HG02970 (cell line): Measurements from ENCODE around the gene ADAMTS17.

Source experiments
- ATAC-seq: cut with Tn5 transposase; IDR thresholded peaks from one replicate; pipeline ENCODE4 v1.9.1; 2021; ENCODE audit warnings: mild to moderate bottlenecking, moderate library complexity, moderate number of reproducible peaks; ENCODE audit not compliant: unreplicated experiment, low FRiP score

The ADAMTS17 gene

DNA sequence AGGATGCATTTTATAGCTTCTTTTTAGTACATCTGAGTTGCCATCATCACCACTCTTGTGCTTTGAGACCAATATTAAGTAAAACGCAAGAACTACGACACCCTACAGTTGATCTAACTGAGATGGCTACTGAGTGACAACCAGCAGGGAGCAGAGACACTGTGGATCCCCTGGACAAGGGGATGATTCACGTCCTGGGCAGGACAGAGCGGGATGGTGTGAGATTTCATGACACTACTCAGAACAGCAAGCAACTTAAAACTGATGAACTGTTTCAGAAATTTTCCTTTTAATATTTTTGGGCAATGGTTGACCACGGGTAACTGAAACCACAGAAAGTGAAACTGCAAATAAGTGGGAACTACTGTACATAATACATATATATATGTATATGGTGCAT is 299.2 kb downstream of the ADAMTS17 start:
- no peak for ATAC-seq

DNA sequence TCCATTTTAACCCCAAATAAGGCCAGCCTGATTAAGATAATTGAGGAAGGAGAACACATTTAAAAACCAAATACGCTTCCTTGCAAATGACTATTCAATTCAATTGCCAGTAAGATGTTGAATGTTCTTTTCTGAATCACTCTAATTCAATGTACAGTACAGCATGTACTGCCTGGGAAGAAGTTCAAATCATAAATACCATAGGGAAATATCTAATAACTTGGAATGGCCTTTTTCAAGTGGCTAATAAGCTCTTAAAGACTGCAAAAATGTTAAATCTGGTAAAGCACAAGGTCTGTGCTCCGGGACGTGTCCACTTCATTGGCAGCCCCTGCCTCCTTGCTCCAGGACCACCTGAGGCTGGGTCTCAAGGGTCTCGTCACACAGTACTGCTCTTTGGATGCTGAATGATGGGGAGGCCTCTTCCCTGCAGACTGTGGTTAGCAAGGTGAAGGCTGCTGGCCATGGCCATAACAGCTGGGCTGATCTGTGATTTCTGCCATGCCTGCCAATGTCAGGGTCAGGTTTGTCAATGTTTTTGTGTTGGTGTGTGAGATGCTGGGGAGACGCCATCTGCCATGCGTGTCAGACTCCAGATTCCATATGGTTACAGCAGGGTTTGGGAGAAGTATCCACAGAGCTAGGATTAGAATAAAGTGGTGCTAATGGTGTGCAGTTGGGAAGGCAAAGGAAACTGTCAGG is 300.5 kb downstream of the ADAMTS17 start:
- no peak for ATAC-seq

DNA sequence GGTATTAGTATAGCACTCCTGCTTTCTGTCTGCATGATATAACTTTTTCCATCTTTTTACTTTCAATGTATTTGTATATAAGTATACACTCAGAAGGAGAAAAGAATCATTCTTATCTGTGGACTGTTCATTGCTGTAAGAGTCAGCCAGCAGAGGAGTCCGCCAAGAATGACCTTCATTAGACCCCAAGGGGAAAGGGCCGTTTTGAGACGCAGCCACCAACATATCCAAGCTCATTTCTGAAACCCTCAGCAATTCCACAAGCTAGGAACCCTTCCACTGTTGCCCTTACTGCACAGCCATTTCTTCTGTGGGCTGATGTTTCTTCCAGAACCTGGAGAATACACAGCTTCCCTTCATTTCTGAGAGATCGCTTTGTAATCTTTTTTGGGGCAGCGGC is 301.8 kb downstream of the ADAMTS17 start:
- ATAC-seq, result no peak

DNA sequence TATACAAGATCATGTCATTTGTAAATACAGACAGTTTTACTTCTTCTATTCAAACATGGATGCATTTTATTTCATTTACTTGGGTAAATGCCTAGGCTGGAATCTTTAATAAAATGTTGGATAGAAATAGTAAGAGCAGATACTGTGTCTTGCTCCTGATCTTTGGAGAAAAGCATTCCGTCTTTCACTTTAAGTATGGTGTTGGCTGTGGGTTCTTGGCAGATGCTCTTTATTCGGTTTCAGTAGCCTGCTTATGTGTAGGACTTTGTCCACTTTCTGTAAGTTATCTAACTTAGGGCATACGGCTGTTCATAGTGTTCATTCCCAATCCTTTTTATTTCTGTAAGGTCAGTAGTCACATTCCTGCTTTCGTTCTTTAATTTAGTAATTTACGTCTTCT is 303.0 kb downstream of the ADAMTS17 start:
- ATAC-seq, result no peak

DNA sequence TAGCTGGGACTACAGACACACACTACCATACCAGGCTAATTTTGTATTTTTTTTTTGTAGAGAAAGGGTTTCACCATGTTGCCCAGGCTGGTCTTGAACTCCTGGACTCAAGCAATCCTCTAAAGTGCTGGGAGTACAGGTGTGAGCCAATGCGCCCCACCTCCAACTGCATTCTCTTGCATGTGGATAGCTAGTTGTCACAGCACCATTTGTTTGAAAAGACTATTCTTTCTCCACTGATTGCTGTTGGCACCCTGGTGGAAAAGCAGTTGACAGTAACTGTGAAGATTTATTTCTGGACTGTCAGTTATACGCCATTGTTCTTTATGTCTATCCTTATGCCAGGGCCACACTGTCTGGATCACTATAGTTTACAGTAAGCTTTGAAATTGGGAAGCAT is 303.9 kb downstream of the ADAMTS17 start:
- ATAC-seq, result no peak

DNA sequence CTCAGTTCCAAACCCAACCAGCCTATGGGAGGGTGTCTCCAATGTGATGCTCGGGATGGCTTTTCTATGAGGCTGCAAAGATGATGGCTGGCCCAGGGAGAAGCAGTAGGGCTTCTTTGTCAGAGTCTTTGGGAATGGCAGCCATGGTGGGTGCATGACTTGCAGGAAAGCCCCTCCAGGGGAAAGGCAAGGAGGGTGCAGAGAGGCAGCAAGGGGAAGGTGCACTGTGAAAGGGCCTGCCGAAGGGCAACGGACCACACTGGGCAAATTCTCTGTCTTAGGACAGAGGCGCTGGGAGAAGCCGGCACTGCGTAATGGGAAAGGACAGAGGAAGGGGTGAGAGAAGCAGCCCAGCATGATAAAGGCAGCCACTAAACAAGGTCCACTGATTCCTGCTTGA is 305.8 kb downstream of the ADAMTS17 start:
- no peak for ATAC-seq

DNA sequence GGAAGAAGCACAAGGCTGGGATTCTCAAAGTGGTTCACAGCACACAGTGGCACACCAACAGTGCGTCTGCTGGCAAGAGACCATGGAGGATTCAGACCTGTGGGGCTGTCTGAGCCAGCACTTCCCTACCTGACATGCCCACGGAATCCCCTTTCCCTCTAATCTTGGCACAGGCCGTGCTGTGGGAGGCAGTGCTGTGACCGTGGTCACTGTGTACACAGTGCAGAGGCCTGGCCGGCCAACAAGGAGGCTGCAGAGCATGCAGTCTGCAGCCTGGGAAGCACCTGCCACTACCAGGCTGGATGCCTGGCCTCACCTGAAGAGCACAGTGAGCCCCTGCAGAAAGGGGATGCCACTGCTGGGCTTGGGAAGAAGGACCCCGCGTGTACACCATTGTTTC is 307.6 kb downstream of the ADAMTS17 start:
- ATAC-seq, result no peak

DNA sequence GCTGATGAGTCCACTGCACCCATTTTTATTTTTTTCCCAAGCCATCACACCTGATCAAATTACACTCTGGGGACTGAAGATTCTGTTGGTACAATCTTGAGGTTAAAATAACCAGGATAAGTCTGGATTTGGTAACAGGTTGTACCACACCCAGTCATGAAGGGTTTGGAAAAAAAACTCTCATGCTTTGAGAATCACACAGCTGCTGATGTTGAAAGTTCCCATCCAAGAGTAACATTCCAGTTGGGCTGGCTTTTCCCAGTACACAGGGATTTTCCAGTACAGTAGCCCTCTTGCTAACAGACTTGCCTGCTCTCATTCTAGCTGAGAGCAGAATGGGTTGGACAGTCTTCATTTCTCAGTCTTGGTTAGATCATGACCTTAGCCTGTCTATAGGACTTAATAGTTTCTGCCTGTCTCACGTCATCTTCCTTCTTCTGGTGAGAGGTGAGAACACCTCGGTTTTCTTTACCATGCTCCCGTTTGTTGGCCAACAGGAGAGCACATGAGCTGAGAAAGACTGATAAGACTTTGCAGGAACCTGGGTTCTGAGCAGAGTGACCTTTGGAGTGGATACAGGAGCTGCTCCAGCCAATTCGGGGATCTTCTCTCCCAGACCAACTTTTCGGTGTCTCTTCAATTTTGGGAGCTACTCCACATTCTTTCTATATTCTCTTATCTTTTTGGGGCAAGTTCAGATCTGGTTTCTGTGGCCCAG is 308.5 kb downstream of the ADAMTS17 start:
- no peak for ATAC-seq

DNA sequence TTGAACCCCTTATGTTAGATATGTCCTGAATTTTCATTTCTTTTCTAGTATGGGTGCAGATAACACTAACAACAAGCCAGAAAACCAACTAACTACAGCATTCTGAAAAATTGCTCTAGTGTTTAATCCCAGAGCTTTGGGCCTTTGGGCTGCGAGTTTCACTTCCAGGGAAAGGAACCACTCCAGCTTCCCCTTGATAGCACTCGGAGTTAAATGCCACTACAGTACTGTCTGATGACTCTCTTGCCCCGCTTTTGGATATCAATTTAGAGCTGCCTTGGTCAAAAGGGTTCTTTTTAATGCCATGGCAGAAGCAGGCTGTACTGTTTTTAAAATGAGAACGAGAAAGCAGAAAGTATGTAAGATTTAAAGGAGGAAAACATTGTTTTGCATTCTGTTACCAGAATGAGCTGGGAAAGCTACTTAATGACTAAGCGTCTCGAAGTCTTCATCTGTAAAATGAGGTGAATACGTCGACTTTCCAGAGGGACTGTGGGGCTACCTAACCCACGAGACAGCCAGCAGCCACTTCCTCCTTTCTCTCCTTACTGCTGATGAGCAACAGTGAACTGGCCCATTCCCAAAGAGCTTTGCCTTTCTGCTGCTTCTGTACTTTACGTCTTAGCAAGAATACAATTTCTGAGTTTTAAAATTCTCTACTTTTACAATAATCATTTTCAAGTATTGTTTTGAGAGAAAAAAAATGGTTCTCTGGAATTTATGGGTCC is 309.3 kb downstream of the ADAMTS17 start:
- ATAC-seq, result no peak

DNA sequence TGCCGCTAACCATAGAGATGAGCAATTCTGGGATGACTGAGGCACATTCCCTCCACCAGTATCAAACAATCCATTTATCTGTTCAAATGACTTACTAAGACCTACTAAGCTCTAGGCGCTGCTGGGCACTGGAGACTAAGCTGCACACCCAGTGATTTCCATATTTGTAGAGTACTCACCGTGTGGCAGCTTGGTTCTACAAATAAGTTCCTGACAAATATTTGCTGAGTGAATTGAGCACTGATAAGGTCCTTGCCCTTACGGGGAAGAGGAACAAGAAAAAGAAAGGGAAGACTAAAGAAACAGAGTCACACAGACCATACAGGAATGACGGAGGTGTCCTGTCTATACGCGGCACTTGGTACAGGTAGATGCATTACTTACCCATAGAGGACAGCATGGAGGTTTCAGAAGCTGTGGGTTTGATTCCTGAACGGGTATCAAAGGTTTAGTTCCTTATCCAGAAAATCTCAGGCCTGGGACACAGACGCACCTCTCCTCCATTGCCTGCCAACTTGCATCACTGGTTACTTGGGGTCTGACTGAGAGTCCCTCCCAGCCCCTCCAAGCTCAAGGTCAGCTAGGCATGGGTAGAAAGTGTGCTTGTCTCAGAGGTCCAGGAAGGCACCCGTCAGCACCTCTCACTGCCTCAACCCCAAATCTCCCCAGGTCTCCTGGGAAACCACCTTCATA is 310.0 kb downstream of the ADAMTS17 start:
- no peak for ATAC-seq

DNA sequence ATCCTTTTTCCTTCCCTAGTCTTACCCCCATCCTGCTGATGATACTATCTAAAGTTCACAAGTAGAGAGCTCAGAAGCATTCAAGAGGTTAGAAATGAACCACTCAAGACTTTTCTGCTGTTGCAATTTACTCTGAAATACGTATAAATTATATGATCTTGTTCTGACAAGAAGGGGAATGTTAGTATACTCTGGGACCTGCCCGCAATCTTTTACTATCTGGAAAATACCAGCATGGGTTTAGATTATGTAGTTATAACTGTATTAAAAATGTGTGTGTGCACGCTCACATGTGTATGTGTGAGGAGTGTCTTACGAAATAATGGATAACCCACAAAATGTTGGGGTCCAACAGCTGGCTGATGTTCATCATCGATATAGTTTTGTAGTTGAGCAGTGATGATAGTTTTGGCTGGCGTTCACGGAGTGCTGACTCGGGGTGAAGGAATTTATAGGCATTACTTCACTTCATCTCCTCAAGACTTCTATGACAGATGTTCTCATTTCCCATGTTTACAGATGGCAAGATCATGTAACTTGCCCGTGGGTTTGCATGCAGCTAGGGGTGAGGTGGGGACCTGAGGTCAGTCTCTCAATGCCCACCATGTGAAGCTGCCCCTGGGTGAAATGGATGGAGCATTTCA is 311.1 kb downstream of the ADAMTS17 start:
- no peak for ATAC-seq

DNA sequence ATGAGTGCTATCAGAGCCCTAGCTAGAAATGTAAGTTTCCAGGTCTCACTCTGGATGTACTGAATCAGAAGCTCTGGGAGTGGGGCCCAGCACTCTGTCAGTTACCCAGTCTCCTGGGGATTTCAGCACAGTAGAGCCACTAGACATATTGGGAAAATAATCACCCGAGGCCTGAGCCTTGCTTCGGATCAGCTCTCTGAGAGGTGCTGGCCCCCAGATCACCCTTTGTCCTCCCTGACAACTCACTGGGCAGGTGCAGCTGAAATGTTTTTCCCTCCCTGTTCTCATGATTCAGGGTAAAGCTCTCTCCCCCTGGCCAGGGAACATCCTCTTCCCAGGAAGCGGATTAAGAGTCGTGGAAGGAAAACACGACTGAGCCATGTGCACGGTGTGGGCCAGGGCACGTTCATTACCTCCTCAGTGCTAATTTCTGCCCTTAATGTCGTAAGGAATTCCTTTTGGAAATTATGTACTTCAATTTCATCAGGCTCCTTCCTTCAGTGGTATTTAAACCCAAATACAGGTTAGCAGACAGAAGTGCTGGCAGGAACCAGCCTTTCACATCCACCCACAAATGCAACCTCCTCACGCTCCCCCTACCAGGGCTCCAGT is 311.8 kb downstream of the ADAMTS17 start:
- ATAC-seq, result no peak

DNA sequence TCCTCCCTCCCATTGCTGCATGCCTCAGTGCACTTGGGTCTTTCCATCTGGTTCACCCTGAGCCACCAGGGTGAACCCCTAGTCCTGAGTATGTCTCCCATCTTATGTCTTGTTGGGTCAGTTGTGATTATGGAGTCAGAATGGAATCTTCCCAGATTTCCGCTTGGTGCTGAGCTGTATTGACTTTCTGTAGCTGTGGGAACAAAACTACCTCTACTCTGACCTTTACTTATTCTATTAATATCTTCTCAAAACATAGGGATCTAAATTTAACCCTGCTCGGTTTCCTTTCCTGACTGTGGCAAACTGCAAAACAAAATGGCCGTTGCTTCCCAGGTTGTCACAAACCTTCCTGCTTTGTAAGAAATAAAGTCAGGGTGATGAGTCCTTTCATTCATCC is 312.7 kb downstream of the ADAMTS17 start:
- no peak for ATAC-seq

DNA sequence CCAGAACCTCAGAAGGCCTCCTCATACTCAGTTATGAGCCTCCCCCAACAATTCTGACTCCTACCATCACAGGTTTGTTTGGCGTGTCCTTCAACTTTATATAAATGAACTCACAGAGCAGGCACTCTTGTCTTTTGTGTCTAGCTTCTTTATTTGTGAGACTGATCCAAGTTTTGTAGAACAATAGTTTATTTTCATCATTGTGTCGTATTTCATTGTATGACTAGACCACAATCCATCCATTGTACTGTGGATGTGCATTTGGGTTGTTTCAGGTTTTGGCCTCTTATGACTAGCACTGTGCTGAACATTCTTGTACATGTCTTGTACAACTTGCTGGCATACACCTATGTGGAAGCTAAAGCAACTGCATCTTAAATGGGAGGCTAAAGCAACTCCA is 315.7 kb downstream of the ADAMTS17 start:
- ATAC-seq, result no peak

DNA sequence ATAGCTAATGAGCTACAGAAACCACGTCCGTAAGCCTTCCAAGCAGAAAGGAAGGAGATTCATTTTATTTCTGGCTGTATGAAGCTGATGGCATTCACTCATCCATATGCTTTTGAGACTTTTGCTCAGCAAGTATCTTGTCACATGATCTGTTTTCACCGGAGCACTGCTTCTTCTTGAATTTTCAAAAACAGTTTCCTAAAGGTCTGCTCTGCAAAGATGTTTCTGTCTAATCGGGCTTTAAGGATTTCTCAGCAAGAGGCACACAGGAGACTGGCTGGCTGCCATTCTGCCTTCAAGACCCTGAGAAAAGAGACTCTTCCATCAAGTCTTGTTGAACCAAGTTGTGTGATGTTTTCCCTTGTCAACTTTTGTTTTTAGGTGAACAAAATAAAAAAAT is 319.0 kb downstream of the ADAMTS17 start:
- no peak for ATAC-seq

DNA sequence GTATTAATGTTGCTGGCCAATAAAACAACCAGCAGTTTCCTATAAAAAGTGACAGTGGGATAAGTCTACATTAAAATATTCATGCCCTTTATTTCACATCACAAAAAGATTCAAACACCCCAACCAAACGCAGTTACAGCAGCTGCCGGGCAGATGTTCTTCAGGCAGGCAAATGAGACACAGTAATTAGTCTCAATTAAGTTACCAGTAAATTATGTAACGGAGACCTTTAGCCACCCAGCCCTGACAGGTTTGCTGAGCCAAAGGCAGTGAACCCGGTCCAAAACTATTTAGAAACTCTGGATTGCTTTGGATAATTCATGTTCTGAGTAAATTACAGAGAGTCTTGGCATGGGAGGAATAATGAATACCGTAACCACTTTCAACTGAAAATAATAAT is 319.4 kb downstream of the ADAMTS17 start:
- ATAC-seq, result no peak

DNA sequence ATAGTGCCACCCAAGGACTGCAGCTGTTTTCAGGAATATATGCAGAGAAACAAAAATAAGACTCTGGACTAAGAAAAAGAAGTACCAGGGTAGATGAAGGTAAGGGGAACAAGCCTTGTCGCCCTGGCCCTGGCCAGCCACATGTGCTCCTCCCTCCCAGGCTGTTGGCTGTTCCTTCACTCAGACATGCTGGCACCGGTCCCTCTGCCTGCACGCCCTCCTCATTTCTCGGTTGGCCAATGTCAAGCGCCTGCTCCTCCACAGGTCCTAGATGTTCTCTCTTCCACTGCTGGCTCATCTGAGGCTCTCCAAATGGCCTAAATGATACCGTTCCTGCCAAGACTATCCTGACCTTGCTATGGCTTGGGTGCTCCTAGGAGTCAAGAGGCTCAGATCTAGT is 320.1 kb downstream of the ADAMTS17 start:
- no peak for ATAC-seq

DNA sequence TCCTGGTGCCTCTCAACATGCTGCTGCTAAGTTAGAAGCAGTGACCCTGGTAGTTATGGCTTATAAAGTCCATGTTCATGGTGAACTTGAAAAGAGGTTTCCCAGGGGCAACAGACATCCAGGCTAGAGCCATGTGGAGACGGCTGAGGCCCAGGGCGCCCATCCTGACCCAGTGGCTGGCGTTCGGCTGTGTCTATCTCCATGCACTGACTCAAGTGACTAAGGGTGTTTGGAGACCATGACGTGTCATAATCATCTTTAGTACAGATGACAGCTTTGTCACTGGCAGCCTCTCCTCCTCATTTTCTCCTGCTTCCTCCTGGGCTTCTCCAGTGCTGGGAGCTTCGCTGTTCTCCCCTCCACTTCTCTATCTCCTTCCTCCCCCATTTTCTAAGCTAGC is 321.2 kb downstream of the ADAMTS17 start:
- no peak for ATAC-seq

DNA sequence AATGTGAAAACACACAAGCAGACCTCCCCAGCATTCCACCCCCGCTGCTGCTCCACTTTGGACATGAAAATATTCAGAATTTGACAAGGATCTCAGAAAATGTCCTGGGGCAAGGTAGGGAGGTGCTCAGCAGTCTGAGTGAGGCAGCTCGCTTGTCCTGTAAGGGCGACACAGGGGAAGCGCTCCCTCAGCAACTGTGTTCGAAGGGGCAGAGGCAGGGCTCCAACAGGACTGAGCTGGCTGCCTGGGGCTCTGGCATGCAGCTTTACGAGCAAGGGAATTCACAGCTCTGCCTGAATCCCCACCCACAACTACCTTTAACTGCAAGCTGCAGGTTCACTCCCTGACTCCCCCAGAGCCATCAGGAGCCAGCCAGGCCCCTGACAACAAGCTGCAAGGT is 321.6 kb downstream of the ADAMTS17 start:
- no peak for ATAC-seq

DNA sequence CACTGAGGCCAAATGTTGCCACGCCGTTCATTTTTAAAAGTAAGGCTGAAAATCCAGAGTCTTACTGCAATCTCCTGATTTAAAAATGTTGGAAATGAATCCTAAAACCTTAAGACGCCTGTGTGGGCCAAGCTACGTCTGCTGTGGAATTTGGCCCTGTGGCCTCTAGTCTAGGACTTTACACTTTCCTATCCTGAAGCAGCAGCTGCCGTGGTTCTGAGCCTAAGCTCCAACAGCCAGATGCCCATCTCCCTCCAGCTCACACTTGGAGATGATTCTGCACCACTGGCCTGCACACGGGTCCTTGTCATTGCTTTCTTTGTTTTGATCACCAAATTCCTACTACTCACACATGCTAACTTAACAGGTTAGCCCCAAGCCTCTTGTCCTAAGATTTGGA is 322.2 kb downstream of the ADAMTS17 start:
- ATAC-seq, result no peak
